GM12892 (cell line): ENCODE data around the gene CEACAM5.

Source experiments
- DNase-seq: peaks from one replicate; pipeline ENCODE4 v3.0.0; 2011; ENCODE audit not compliant: insufficient read length
- FAIRE-seq: peaks from 2 replicates; lab custom pipeline; 2011; peaks lifted over from hg19 to GRCh38; lab: Jason Lieb, UNC
- POLR2A ChIP-seq: IDR thresholded peaks from 2 replicates; pipeline ENCODE4 v1.6.1; 2011; ENCODE audit warnings: low read depth, low read length, control low read depth
- POLR2AphosphoS5 ChIP-seq: IDR thresholded peaks from 2 replicates; pipeline ENCODE4 v1.6.1; 2011; ENCODE audit warnings: low read depth, low read length, control low read depth
- TAF1 ChIP-seq: IDR thresholded peaks from 2 replicates; pipeline ENCODE4 v1.6.1; 2011; ENCODE audit warnings: low read depth, mild to moderate bottlenecking, control low read depth, low read length, borderline replicate concordance

The CEACAM5 gene

GRCh38 chr19:41771410-41771809 lies 63.0 kb downstream of the CEACAM5 start:
- TF ChIP-seq POLR2A (no peak), POLR2AphosphoS5 (no peak), TAF1 (no peak)
- no peak for DNase-seq
- no peak for FAIRE-seq

- no peak for FAIRE-seq
- TF ChIP-seq POLR2A (no peak), POLR2AphosphoS5 (no peak), TAF1 (no peak)
- DNase-seq, result no peak
Measured at GRCh38 chr19:41774515-41774980, 66.1 kb downstream of the CEACAM5 start.

- FAIRE-seq (no peak), DNase-seq (no peak)
- TF ChIP-seq POLR2A (no peak), TAF1 (no peak), POLR2AphosphoS5 (no peak)
Measured at GRCh38 chr19:41776700-41777099, 68.3 kb downstream of the CEACAM5 start.
